ENCODE data around the gene KIAA0040.

Gene KIAA0040

GRCh38 chr1:175173531-175173930 is 19.0 kb downstream of the KIAA0040 start:
- no peaks in the 10 kb centered on the region for H3K9me3 ChIP-seq (ENCODE audit: control insufficient read depth, low read length)
- no peak overlapping the region for H3K27ac ChIP-seq (ENCODE audit: insufficient read depth, low read length, poor library complexity, severe bottlenecking)
- DNase-seq: no peak

DNA sequence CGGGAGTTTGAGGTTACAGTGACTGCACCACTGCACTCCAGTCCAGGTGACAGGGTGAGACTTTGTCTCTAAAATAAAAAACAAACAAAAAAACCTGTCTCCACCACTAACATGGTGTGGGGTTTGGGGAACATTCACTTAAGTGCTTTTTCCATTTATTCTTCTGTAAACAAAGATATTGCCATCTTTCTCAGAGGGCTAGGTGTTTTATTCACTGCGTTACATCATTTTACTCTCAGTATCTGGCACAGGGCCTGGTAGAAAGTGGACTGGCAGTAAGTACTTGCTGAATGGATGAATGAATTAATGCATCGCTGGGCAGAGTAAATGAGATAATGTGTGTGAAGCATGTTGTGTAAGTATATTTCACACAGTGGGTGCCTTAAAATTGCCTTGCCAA is 20.1 kb downstream of the KIAA0040 start:
- peaks cover 44% of the 10 kb centered on the region for H3K36me3 ChIP-seq (ENCODE audit: control insufficient read depth, insufficient read depth, low read length)
- no peaks in the 10 kb centered on the region for H3K4me1 ChIP-seq (ENCODE audit: control insufficient read depth, insufficient read depth, low read length, poor library complexity, severe bottlenecking)
- no peak overlapping the region for H3K27ac ChIP-seq (ENCODE audit: insufficient read depth, low read length, poor library complexity, severe bottlenecking)
- no peak for DNase-seq
- H3K4me3 ChIP-seq (ENCODE audit: insufficient read depth, low read depth, low read length, poor library complexity, severe bottlenecking): no peak overlapping the region
- H3K9me3 ChIP-seq (ENCODE audit: control insufficient read depth, low read length): no peaks in the 10 kb centered on the region
- no peaks in the 10 kb centered on the region for H3K27me3 ChIP-seq (replicated peaks; ENCODE audit: control insufficient read depth, insufficient read depth, low read length, poor library complexity, severe bottlenecking)

More at GRCh38 chr1:175173531-175173930, 19.0 kb downstream of the KIAA0040 start:
- no peaks in the 10 kb centered on the region for H3K4me1 ChIP-seq (ENCODE audit: control insufficient read depth, insufficient read depth, low read length, poor library complexity, severe bottlenecking)
- no peaks in the 10 kb centered on the region for H3K27me3 ChIP-seq (replicated peaks; ENCODE audit: control insufficient read depth, insufficient read depth, low read length, poor library complexity, severe bottlenecking)
- H3K36me3 ChIP-seq (ENCODE audit: control insufficient read depth, insufficient read depth, low read length): peaks cover 46% of the 10 kb centered on the region
- no peak overlapping the region for H3K4me3 ChIP-seq (ENCODE audit: insufficient read depth, low read depth, low read length, poor library complexity, severe bottlenecking)

DNA sequence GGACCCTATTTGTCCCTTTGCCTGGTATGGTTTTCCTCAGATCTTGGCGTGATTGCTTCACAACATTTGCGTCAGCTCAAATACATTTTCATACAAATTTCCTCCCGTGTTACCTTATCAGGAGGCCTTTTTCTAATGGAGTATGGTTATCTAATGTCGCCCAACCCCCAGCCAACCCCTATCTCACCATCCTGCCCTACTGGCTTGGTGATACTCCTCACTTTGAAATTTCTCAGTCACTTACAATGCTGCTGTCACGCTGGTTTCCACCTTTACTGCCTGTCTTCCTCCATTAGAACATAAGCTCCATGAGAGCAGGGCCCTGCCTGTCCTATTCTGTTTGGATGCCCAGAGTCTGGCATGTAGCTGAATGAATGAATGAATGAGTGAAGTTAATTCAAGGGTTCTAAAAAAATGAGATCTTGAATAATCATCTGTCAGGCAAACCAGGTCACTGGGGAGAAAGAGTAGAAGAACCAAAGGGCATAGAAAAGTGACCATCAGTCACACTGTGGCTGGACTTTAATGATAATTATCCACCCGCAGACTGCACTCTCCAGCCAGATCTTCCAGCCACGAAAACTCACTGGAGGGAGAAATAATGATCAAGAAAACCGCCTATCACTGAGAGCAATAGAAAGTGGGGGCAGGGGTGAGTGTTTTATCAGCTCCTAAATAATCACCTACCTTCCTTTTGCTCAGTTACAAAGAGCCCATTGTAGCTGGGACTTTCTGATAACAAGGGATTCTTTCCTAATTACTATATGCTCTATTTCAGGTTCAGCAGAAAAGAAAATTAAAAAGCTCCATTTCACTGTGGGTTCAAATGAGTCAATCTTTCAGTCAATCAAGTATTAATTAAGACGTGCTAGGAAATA is 21.3 kb downstream of the KIAA0040 start:
- H3K27me3 ChIP-seq (replicated peaks; ENCODE audit: control insufficient read depth, insufficient read depth, low read length, poor library complexity, severe bottlenecking): no peaks in the 10 kb centered on the region
- no peaks in the 10 kb centered on the region for H3K4me1 ChIP-seq (ENCODE audit: control insufficient read depth, insufficient read depth, low read length, poor library complexity, severe bottlenecking)
- no peak overlapping the region for H3K4me3 ChIP-seq (ENCODE audit: insufficient read depth, low read depth, low read length, poor library complexity, severe bottlenecking)
- no peak overlapping the region for H3K27ac ChIP-seq (ENCODE audit: insufficient read depth, low read length, poor library complexity, severe bottlenecking)
- DNase-seq: no peak
- peaks cover 44% of the 10 kb centered on the region for H3K36me3 ChIP-seq (ENCODE audit: control insufficient read depth, insufficient read depth, low read length)
- H3K9me3 ChIP-seq (ENCODE audit: control insufficient read depth, low read length): no peaks in the 10 kb centered on the region

GRCh38 chr1:175169286-175170018 is 23.1 kb downstream of the KIAA0040 start:
- H3K36me3 ChIP-seq (ENCODE audit: control insufficient read depth, insufficient read depth, low read length): peaks cover 57% of the 10 kb centered on the region
- no peak for DNase-seq
- no peaks in the 10 kb centered on the region for H3K27me3 ChIP-seq (replicated peaks; ENCODE audit: control insufficient read depth, insufficient read depth, low read length, poor library complexity, severe bottlenecking)
- H3K4me1 ChIP-seq (ENCODE audit: control insufficient read depth, insufficient read depth, low read length, poor library complexity, severe bottlenecking): no peaks in the 10 kb centered on the region
- H3K4me3 ChIP-seq (ENCODE audit: insufficient read depth, low read depth, low read length, poor library complexity, severe bottlenecking): no peak overlapping the region
- no peaks in the 10 kb centered on the region for H3K9me3 ChIP-seq (ENCODE audit: control insufficient read depth, low read length)
- H3K27ac ChIP-seq (ENCODE audit: insufficient read depth, low read length, poor library complexity, severe bottlenecking): no peak overlapping the region

DNA sequence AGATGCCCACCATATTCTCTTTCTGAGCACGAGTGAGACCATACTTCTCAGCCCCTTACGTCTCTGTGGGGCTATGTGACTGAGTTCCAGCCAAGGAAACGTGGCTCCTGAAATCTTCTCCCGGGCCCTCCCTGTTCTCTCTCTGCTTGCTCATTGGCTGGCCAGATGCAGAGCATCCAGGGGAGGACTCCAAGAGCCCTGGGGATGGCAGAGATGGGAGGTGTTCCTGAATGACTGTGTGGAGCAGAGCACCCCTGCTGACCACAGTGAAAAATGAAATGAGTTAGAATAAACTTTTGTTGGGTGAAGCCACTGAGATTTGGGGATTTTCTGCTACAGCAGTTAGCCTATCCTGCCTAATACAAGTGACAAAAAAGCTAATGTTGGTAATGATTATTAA is 23.8 kb downstream of the KIAA0040 start:
- Histone ChIP-seq H3K27me3 (replicated peaks; ENCODE audit: control insufficient read depth, insufficient read depth, low read length, poor library complexity, severe bottlenecking) (no peaks in the 10 kb centered on the region), H3K27ac (ENCODE audit: insufficient read depth, low read length, poor library complexity, severe bottlenecking) (no peak overlapping the region), H3K9me3 (ENCODE audit: control insufficient read depth, low read length) (no peaks in the 10 kb centered on the region), H3K36me3 (ENCODE audit: control insufficient read depth, insufficient read depth, low read length) (peaks cover 56% of the 10 kb centered on the region), H3K4me1 (ENCODE audit: control insufficient read depth, insufficient read depth, low read length, poor library complexity, severe bottlenecking) (no peaks in the 10 kb centered on the region), H3K4me3 (ENCODE audit: insufficient read depth, low read depth, low read length, poor library complexity, severe bottlenecking) (no peak overlapping the region)
- no peak for DNase-seq

DNA sequence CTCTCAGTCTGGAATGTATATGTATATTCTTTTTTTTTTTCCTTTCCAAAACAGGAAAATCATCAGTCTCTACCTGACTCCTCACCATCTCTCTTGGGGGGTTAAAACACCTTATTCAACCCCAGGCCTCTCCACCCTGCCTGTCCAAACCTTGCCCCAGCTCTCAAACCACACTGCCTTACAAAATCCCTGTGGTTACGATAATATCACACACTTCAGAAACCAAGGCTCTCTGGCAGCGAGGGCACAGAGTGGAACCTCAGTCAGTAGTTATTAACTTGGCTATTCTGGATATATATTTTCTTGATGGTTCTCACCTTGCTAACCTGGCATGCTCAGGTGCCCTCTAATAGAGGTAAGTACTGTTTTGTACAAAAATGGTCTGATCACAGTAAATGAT is 24.7 kb downstream of the KIAA0040 start:
- H3K27me3 ChIP-seq (replicated peaks; ENCODE audit: control insufficient read depth, insufficient read depth, low read length, poor library complexity, severe bottlenecking): no peaks in the 10 kb centered on the region
- no peak for DNase-seq
- peaks cover 59% of the 10 kb centered on the region for H3K36me3 ChIP-seq (ENCODE audit: control insufficient read depth, insufficient read depth, low read length)
- H3K4me1 ChIP-seq (ENCODE audit: control insufficient read depth, insufficient read depth, low read length, poor library complexity, severe bottlenecking): no peaks in the 10 kb centered on the region
- no peaks in the 10 kb centered on the region for H3K9me3 ChIP-seq (ENCODE audit: control insufficient read depth, low read length)
- H3K27ac ChIP-seq (ENCODE audit: insufficient read depth, low read length, poor library complexity, severe bottlenecking): no peak overlapping the region
- H3K4me3 ChIP-seq (ENCODE audit: insufficient read depth, low read depth, low read length, poor library complexity, severe bottlenecking): no peak overlapping the region

GRCh38 chr1:175166746-175167145 is 25.8 kb downstream of the KIAA0040 start:
- DNase-seq: no peak
- no peak overlapping the region for H3K27ac ChIP-seq (ENCODE audit: insufficient read depth, low read length, poor library complexity, severe bottlenecking)
- peaks cover 64% of the 10 kb centered on the region for H3K36me3 ChIP-seq (ENCODE audit: control insufficient read depth, insufficient read depth, low read length)
- H3K4me1 ChIP-seq (ENCODE audit: control insufficient read depth, insufficient read depth, low read length, poor library complexity, severe bottlenecking): no peaks in the 10 kb centered on the region
- no peaks in the 10 kb centered on the region for H3K27me3 ChIP-seq (replicated peaks; ENCODE audit: control insufficient read depth, insufficient read depth, low read length, poor library complexity, severe bottlenecking)
- no peaks in the 10 kb centered on the region for H3K9me3 ChIP-seq (ENCODE audit: control insufficient read depth, low read length)
- H3K4me3 ChIP-seq (ENCODE audit: insufficient read depth, low read depth, low read length, poor library complexity, severe bottlenecking): no peak overlapping the region

DNA sequence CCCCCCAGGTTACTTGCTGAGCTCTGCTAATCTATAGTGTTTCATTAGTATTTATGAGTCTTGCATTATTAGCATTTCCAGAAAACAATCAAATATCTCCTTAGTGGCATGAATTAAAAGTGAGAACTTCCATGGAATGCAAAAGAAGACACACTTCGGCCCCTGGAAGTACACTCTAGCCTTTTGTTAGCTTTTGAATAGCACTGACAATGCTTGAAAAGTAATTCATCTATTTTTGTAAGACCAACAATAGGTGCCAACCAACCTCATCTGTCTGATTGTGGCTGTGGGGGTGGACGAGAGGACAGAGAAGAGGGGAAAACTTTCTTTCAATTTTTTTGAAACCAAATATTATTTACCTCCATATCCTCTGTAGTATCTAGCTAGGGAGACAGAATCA is 27.8 kb downstream of the KIAA0040 start:
- DNase-seq: no peak
- Histone ChIP-seq H3K36me3 (ENCODE audit: control insufficient read depth, insufficient read depth, low read length) (peaks cover 74% of the 10 kb centered on the region), H3K27me3 (replicated peaks; ENCODE audit: control insufficient read depth, insufficient read depth, low read length, poor library complexity, severe bottlenecking) (no peaks in the 10 kb centered on the region), H3K9me3 (ENCODE audit: control insufficient read depth, low read length) (no peaks in the 10 kb centered on the region), H3K27ac (ENCODE audit: insufficient read depth, low read length, poor library complexity, severe bottlenecking) (no peak overlapping the region), H3K4me3 (ENCODE audit: insufficient read depth, low read depth, low read length, poor library complexity, severe bottlenecking) (no peak overlapping the region), H3K4me1 (ENCODE audit: control insufficient read depth, insufficient read depth, low read length, poor library complexity, severe bottlenecking) (no peaks in the 10 kb centered on the region)

DNA sequence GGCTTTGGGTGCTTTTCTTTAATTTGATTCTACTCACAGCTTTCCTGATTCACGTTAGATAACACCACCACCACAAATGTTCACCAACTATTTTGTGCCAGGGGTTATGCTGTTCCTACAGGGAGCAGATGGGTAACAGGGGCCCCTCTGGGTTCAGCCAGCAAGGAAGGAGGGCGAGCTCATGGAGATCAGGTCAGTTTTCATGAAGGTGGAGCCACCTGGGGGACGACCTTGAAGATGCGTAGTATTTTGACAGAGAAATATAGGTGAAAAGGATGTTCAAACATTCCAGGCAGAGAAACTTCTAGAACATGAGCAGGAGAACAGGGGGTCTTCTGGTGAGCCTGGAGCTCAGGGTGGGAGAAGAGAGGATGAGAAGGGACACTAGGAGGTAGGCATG is 28.9 kb downstream of the KIAA0040 start:
- Histone ChIP-seq H3K36me3 (ENCODE audit: control insufficient read depth, insufficient read depth, low read length) (peaks cover 76% of the 10 kb centered on the region), H3K27ac (ENCODE audit: insufficient read depth, low read length, poor library complexity, severe bottlenecking) (no peak overlapping the region), H3K4me3 (ENCODE audit: insufficient read depth, low read depth, low read length, poor library complexity, severe bottlenecking) (no peak overlapping the region), H3K27me3 (replicated peaks; ENCODE audit: control insufficient read depth, insufficient read depth, low read length, poor library complexity, severe bottlenecking) (no peaks in the 10 kb centered on the region), H3K9me3 (ENCODE audit: control insufficient read depth, low read length) (no peaks in the 10 kb centered on the region), H3K4me1 (ENCODE audit: control insufficient read depth, insufficient read depth, low read length, poor library complexity, severe bottlenecking) (no peaks in the 10 kb centered on the region)
- DNase-seq: no peak

- Histone ChIP-seq H3K27me3 (replicated peaks; ENCODE audit: control insufficient read depth, insufficient read depth, low read length, poor library complexity, severe bottlenecking) (no peaks in the 10 kb centered on the region), H3K4me1 (ENCODE audit: control insufficient read depth, insufficient read depth, low read length, poor library complexity, severe bottlenecking) (no peaks in the 10 kb centered on the region), H3K9me3 (ENCODE audit: control insufficient read depth, low read length) (no peaks in the 10 kb centered on the region), H3K27ac (ENCODE audit: insufficient read depth, low read length, poor library complexity, severe bottlenecking) (no peak overlapping the region), H3K36me3 (ENCODE audit: control insufficient read depth, insufficient read depth, low read length) (peaks cover 74% of the 10 kb centered on the region), H3K4me3 (ENCODE audit: insufficient read depth, low read depth, low read length, poor library complexity, severe bottlenecking) (no peak overlapping the region)
- DNase-seq: no peak
Observed at GRCh38 chr1:175162955-175163354, 29.6 kb downstream of the KIAA0040 start.

All from effector memory CD4-positive, alpha-beta T cell (primary cell).